GM19099 (cell line): ENCODE results near the gene NEK11.

Experiments
- POLR2A ChIP-seq: IDR thresholded peaks from 3 replicates; pipeline ENCODE4 v1.6.1; 2011; ENCODE audit warnings: low read depth; ENCODE audit not compliant: insufficient read length; ENCODE audit errors: extremely low read depth

NEK11 gene

GRCh38 chr3:131338948-131339640 lies 312.4 kb downstream of the NEK11 start:
- TF ChIP-seq POLR2A = no peak

- no peak for TF ChIP-seq POLR2A
Observed at GRCh38 chr3:131341761-131342160, 315.1 kb downstream of the NEK11 start.

DNA sequence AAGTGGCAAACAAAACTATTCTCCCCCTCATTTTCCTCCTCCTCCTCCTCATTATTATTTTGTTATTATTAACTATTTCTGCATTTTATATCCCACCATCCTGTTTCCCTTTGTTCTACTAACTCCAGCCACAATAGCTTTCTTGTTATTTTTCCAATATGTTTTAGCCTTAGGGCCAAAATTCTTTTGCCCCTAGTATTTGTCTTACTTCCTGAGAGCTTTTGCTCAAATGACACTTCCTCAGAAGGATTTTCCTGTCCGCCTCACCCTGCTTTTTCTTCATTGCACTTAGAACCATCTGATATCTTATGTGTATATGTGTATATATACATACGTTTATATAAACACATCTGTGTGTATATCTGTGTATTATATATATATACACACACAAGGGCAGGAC lies 322.2 kb downstream of the NEK11 start:
- TF ChIP-seq POLR2A = no peak

DNA sequence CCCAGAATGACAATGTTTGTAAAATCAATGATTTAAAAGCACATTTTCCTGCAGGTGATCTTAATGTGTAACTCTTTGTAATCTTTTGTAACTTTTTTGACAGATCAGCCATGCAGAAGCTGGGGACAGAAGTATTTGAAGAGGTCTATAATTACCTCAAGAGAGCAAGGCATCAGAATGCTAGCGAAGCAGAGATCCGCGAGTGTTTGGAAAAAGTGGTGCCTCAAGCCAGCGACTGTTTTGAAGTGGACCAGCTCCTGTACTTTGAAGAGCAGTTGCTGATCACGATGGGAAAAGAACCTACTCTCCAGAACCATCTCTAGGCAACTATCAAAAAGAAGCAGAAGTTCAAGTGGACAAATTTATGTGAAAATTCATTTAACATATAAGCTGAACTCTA lies 322.8 kb downstream of the NEK11 start:
- TF ChIP-seq POLR2A = no peak

GRCh38 chr3:131349946-131350347 lies 323.3 kb downstream of the NEK11 start:
- TF ChIP-seq POLR2A = no peak

- TF ChIP-seq POLR2A = no peak
Observed at GRCh38 chr3:131350506-131350905, 323.8 kb downstream of the NEK11 start.

DNA sequence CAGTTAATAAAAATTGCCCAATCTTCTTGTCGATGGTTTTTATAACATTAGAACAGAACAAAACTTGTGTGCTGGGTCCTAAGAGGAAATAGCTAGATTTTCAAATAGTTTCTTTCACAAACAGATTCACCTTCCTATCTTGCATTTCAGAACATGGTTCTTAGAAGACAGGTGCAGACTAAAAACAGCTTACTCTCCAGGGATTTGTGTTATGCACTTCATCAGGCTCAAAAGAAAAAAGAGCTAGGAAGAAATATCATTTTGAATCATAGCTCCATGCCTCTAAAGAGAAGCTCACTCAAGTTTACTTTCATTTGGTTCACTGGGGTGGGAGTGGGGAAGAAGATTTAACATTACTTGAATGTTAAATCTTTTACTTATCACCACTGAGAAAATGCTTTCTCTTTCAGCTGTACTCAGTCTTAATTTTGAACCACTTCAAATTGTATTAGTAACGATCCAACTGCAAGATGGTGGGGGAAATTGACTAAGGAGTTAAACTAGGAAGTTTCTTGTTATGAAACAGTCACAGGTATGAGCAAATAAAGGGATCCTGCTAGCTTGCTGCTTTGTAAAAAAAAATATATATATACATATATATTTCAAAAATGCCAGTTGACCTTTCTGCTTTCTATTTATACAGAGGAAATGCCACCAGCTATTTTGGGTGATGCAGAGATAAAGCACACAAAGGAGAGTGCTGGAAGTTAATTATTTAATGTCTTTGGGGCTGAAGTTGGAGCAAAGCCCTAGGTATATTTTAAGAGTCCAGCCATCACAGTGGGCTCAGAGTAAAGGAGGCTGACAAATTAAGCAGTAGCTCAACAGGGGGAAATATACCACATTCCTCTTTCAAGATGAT lies 326.6 kb downstream of the NEK11 start:
- no peak for TF ChIP-seq POLR2A

GRCh38 chr3:131353986-131354385 lies 327.3 kb downstream of the NEK11 start:
- TF ChIP-seq POLR2A = no peak

DNA sequence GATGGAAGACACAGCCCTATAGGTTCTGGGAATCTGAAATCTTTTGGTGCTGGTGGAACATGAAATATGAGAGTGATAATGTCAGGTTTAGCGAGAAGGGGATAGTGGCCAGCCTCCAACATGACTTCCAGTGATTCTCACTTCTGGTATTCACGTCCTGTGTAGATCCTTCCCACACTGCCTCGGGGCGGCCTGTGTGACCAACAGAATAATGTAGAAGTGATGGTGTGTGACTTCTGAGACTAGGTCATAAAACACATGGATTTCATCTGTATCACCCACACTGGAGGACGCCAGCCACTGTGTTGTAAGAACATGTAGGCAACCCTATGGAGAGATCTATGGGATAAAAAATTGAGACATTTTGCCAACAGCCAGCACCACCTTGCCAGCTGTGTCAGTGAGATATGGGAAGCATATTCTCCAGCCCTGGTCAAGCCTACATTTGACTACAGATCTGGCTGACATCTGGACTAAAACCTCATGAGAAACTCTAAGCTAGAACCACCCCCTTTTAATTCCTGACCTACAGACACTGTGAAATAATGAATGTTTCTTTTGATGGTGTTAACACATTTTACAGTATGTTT lies 329.4 kb downstream of the NEK11 start:
- TF ChIP-seq POLR2A = no peak

GRCh38 chr3:131357275-131357674 lies 330.6 kb downstream of the NEK11 start:
- no peak for TF ChIP-seq POLR2A

- no peak for TF ChIP-seq POLR2A
Observed at GRCh38 chr3:131360191-131360755, 333.6 kb downstream of the NEK11 start.

GRCh38 chr3:131361464-131362421 lies 335.1 kb downstream of the NEK11 start:
- peak; percentile 42 for TF ChIP-seq POLR2A

DNA sequence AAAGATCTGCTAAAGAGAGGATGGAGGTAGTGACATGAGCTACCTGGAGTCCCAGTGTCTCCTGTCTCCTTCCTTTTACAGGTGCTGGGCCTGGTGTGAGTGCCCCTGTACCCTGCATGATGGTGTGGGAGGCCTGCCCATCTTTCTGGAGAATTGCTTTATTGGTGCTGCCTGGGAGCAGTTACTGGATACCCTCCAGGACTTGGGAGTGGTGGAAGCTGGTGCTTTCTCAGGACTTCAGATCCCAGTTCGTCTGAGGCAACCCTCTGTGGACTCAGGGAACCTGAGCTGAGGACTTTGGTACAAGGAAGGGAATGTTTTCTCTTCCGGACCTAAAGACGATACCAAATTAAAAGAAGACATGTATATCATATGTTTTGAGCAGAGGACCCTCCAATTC lies 336.6 kb downstream of the NEK11 start:
- TF ChIP-seq POLR2A = no peak

- TF ChIP-seq POLR2A = no peak
Observed at GRCh38 chr3:131370935-131371687, 344.4 kb downstream of the NEK11 start.
